H1 (cell line): ENCODE data around the gene SLC26A6. TPM values are rescaled to one million over a fixed set of nuclear protein-coding genes. Genes with fewer than 3 reads are reported as not detected.

Source experiments
- CTCF ChIA-PET: fragments of 300-600 bp; sonication (Branson Sonifier 250); formaldehyde crosslinking; loops from one replicate; lab custom pipeline; 2021; ENCODE audit not compliant: partially characterized antibody; lab: Charles Lee
- POLR2A ChIA-PET: fragments of 300-600 bp; sonication (Branson Sonifier 250); formaldehyde crosslinking; loops from one replicate; lab custom pipeline; 2021; ENCODE audit warnings: inconsistent platforms; ENCODE audit not compliant: partially characterized antibody; lab: Charles Lee
- DNase-seq, 2 experiments: peaks; one replicate each; pipeline versions ENCODE4 v3.0.0 to v3.0.0-alpha.2; 2010 to 2022; ENCODE audit warnings: low spot score in 2 of 2, low read depth in 1 of 2, mixed read lengths in 1 of 2
- FAIRE-seq: peaks from 2 replicates; lab custom pipeline; 2011; peaks lifted over from hg19 to GRCh38; lab: Jason Lieb, UNC
- H2AFZ ChIP-seq: 2 replicates; pipeline ENCODE4 v1.8.1; 2012; ENCODE audit warnings: low read length, inconsistent platforms
- H2AK5ac ChIP-seq: 2 replicates; pipeline ENCODE4 v1.6.1; 2013; ENCODE audit warnings: low read depth, low read length
- H2BK120ac ChIP-seq: replicated peaks from 2 replicates; pipeline ENCODE3; 2013; ENCODE audit warnings: low read depth, low read length, inconsistent platforms
- H2BK12ac ChIP-seq: 2 replicates; pipeline ENCODE4 v1.6.1; 2013; ENCODE audit warnings: low read depth, low read length
- H2BK15ac ChIP-seq: 2 replicates; pipeline ENCODE4 v1.6.1; 2013; ENCODE audit warnings: low read length
- H2BK20ac ChIP-seq: 2 replicates; pipeline ENCODE4 v1.6.1; 2013; ENCODE audit warnings: low read length
- H2BK5ac ChIP-seq: 2 replicates; pipeline ENCODE4 v1.6.1; 2013; ENCODE audit warnings: low read depth, low read length
- H3K14ac ChIP-seq: 2 replicates; pipeline ENCODE4 v1.6.1; 2013; ENCODE audit warnings: inconsistent platforms; ENCODE audit not compliant: insufficient read length
- H3K18ac ChIP-seq: 2 replicates; pipeline ENCODE4 v1.6.1; 2013; ENCODE audit warnings: low read length; ENCODE audit errors: extremely low read depth
- H3K23ac ChIP-seq: 2 replicates; pipeline ENCODE4 v1.6.1; 2013; ENCODE audit warnings: inconsistent platforms; ENCODE audit not compliant: insufficient read length
- H3K23me2 ChIP-seq: 2 replicates; pipeline ENCODE4 v1.6.1; 2013; ENCODE audit warnings: low read depth, low read length
- H3K27ac ChIP-seq: 2 replicates; pipeline ENCODE4 v1.6.1; 2011; ENCODE audit warnings: low read depth, low read length, inconsistent platforms
- H3K27me3 ChIP-seq, 4 experiments: replicated peaks in 1 of 4; 1 replicate in 1 of 4; 2 replicates in 3 of 4; pipeline versions ENCODE4 v1.6.1 to v1.8.1; 2011 to 2013; ENCODE audit warnings: low read length in 3 of 4, mild to moderate bottlenecking in 3 of 4, inconsistent platforms in 2 of 4, mixed read lengths in 2 of 4, moderate library complexity in 1 of 4; ENCODE audit not compliant: control insufficient read depth in 3 of 4, insufficient read depth in 3 of 4; ENCODE audit errors: extremely low read depth in 1 of 4
- H3K36me3 ChIP-seq, 4 experiments: 2 replicates each; pipeline versions ENCODE4 v1.6.1 to v1.8.1; 2011 to 2013; ENCODE audit warnings: mild to moderate bottlenecking in 4 of 4, low read length in 3 of 4, moderate library complexity in 2 of 4, control low read depth in 1 of 4, inconsistent platforms in 1 of 4; ENCODE audit not compliant: insufficient read depth in 4 of 4, control insufficient read depth in 2 of 4
- H3K4ac ChIP-seq: replicated peaks from 2 replicates; pipeline ENCODE3; 2013; ENCODE audit warnings: low read length, low read depth, mixed read lengths, inconsistent platforms; ENCODE audit not compliant: insufficient read length
- H3K4me1 ChIP-seq, 4 experiments: replicated peaks in 1 of 4; 1 replicate in 1 of 4; 2 replicates in 3 of 4; pipeline versions ENCODE4 v1.6.1 to v1.8.1; 2011 to 2013; ENCODE audit warnings: low read length in 3 of 4, inconsistent platforms in 2 of 4, mixed read lengths in 1 of 4; ENCODE audit not compliant: insufficient read depth in 4 of 4, control insufficient read depth in 3 of 4
- H3K4me2 ChIP-seq, 2 experiments: 2 replicates each; pipeline versions ENCODE4 v1.6.1 to v1.8.1; 2011 to 2013; ENCODE audit warnings: low read depth in 2 of 2, low read length in 2 of 2, control low read depth in 1 of 2, inconsistent platforms in 1 of 2, mild to moderate bottlenecking in 1 of 2; ENCODE audit not compliant: insufficient read depth in 1 of 2
- H3K4me3 ChIP-seq, 4 experiments: fragments of 200-600, 300-600 bp in 1 of 4; sonication (generic), shearing (Covaris generic), sonication (Bioruptor Twin) in 1 of 4; 2 replicates each; pipeline versions ENCODE4 v1.5.1 to v1.8.1; 2011 to 2016; ENCODE audit warnings: low read length in 4 of 4, low read depth in 3 of 4, control low read depth in 2 of 4, inconsistent platforms in 2 of 4, mild to moderate bottlenecking in 2 of 4, mixed read lengths in 1 of 4, moderate library complexity in 1 of 4; ENCODE audit not compliant: insufficient read depth in 2 of 4; ENCODE audit errors: extremely low read depth in 1 of 4
- H3K56ac ChIP-seq: replicated peaks from 2 replicates; pipeline ENCODE3; 2013; ENCODE audit warnings: low read depth, mild to moderate bottlenecking, mixed read lengths, low read length, inconsistent platforms; ENCODE audit not compliant: insufficient read length
- H3K79me1 ChIP-seq: 2 replicates; pipeline ENCODE4 v1.6.1; 2013; ENCODE audit warnings: low read depth, low read length, control low read depth
- H3K79me2 ChIP-seq, 2 experiments: 2 replicates each; pipeline versions ENCODE4 v1.6.1 to v1.8.1; 2012 to 2013; ENCODE audit warnings: low read length in 2 of 2, mild to moderate bottlenecking in 2 of 2, inconsistent platforms in 1 of 2; ENCODE audit not compliant: insufficient read depth in 2 of 2, control insufficient read depth in 1 of 2
- H3K9ac ChIP-seq, 4 experiments: replicated peaks in 1 of 4; 1 replicate in 1 of 4; 2 replicates in 3 of 4; pipeline versions ENCODE4 v1.6.1 to v1.8.1; 2011 to 2013; ENCODE audit warnings: low read depth in 3 of 4, low read length in 3 of 4, control low read depth in 2 of 4, mild to moderate bottlenecking in 2 of 4, moderate library complexity in 2 of 4, inconsistent platforms in 1 of 4; ENCODE audit errors: extremely low read depth in 1 of 4
- H3K9me3 ChIP-seq, 2 experiments: 2 replicates each; pipeline versions ENCODE4 v1.6.1 to v1.8.1; 2012 to 2013; ENCODE audit warnings: mild to moderate bottlenecking in 2 of 2, moderate library complexity in 2 of 2, control low read depth in 1 of 2, inconsistent platforms in 1 of 2, low read depth in 1 of 2, low read length in 1 of 2, mixed read lengths in 1 of 2; ENCODE audit not compliant: insufficient read depth in 2 of 2
- H4K20me1 ChIP-seq, 2 experiments: replicated peaks in 1 of 2; 2 replicates each; pipeline versions ENCODE3 to v1.8.1; 2011 to 2013; ENCODE audit warnings: inconsistent platforms in 2 of 2, low read length in 2 of 2, mild to moderate bottlenecking in 1 of 2; ENCODE audit not compliant: insufficient read depth in 2 of 2, control insufficient read depth in 1 of 2
- H4K5ac ChIP-seq: 2 replicates; pipeline ENCODE4 v1.6.1; 2013; ENCODE audit warnings: low read length, low read depth, mixed read lengths, inconsistent platforms; ENCODE audit not compliant: insufficient read length
- H4K8ac ChIP-seq: 2 replicates; pipeline ENCODE4 v1.8.0; 2013; ENCODE audit warnings: mild to moderate bottlenecking, moderate library complexity, low read length, inconsistent platforms; ENCODE audit not compliant: insufficient read depth; ENCODE audit errors: extremely low read depth
- H4K91ac ChIP-seq: replicated peaks from 2 replicates; pipeline ENCODE3; 2013; ENCODE audit warnings: low read length, mixed read lengths, inconsistent platforms; ENCODE audit not compliant: insufficient read length
- BCL11A ChIP-seq, 2 experiments: IDR thresholded peaks; one replicate each; pipeline ENCODE4 v1.6.1; 2011; ENCODE audit warnings: low read depth in 2 of 2, low read length in 2 of 2, mild to moderate bottlenecking in 2 of 2
- CBX8 ChIP-seq: fragments of 300-800, 300-1000 bp; sonication (generic); IDR thresholded peaks from 2 replicates; pipeline ENCODE4 v1.7.1; 2016; ENCODE audit warnings: low read depth, low read length, borderline replicate concordance
- KDM4A ChIP-seq: IDR thresholded peaks from one replicate; pipeline ENCODE4 v1.7.1; 2012; ENCODE audit warnings: low read depth, mild to moderate bottlenecking, moderate library complexity, low read length, inconsistent platforms; ENCODE audit not compliant: severe bottlenecking
- MAFK ChIP-seq: IDR thresholded peaks from 2 replicates; pipeline ENCODE4 v1.6.1; 2012; ENCODE audit warnings: low read depth, mild to moderate bottlenecking, improper control_type of control experiment, low read length
- RBBP5 ChIP-seq: IDR thresholded peaks from 2 replicates; pipeline ENCODE4 v1.7.1; 2012; ENCODE audit warnings: low read depth, mild to moderate bottlenecking, inconsistent platforms, low read length, moderate library complexity, borderline replicate concordance
- SIX5 ChIP-seq: IDR thresholded peaks from 2 replicates; pipeline ENCODE4 v1.6.1; 2011; ENCODE audit warnings: mild to moderate bottlenecking, low read depth, low read length
- TEAD4 ChIP-seq: IDR thresholded peaks from 2 replicates; pipeline ENCODE4 v1.6.1; 2012; ENCODE audit warnings: low read depth, low read length, inconsistent platforms, mixed read lengths
- USF2 ChIP-seq: IDR thresholded peaks from 2 replicates; pipeline ENCODE4 v1.6.1; 2011; ENCODE audit warnings: low read length, improper control_type of control experiment
- WGBS, 2 experiments: shearing (Covaris generic) in 1 of 2; methylation state at CpG; one replicate each; pipeline versions ENCODE4 v1.1.6 to v1.1.7; 2013 to 2015; ENCODE audit warnings: low lambda C conversion rate in 2 of 2, mixed read lengths in 2 of 2, inconsistent platforms in 1 of 2, low coverage in 1 of 2, missing lambda C conversion rate in 1 of 2; ENCODE audit not compliant: insufficient replicate concordance in 2 of 2, insufficient coverage in 1 of 2, insufficient read length in 1 of 2; ENCODE audit errors: extremely low coverage in 1 of 2, missing lambda C conversion rate in 1 of 2; 5-methylcytosine and 5-hydroxymethylcytosine counted together
- polyA plus RNA-seq, 7 experiments: library from polyadenylated mRNA; depleted of rRNA in 3 of 7; stranded (reverse) in 5 of 7; unstranded in 2 of 7; fragments of >200 nt in 5 of 7; fragments of 200-250 nt in 2 of 7; gene quantifications; 1 replicate in 5 of 7; 2 replicates in 1 of 7; 4 replicates in 1 of 7; pipeline versions ENCODE4 v1.2.1 to v1.2.3, GENCODE V29; 2011 to 2013; ENCODE audit warnings: missing spikeins in 2 of 7, mixed read lengths in 2 of 7
- total RNA-seq: library from RNA; stranded (reverse); fragmentation: NEBNext Ultra II Directional; extraction: Animal tissue kit (Norgen Biotek cat#: 25700); gene quantifications from 2 replicates; pipeline ENCODE4 v1.2.1, GENCODE V29; 2021

Gene SLC26A6
- total and polyA plus RNA-seq, 2 of the 8 experiments (the other 6 are each of a cell fraction or from before 2014, with no cell fraction given) = 50.4 to 58.0 TPM

GRCh38 chr3:48621461-48621869, 13.8 kb downstream of the SLC26A6 start, which contains the start of gene TMEM89:
Gene TMEM89, minus strand, starts transcription at chr3:48621769. Its CDS starts 13 bp downstream, at chr3:48621756.
- FAIRE-seq (no peak), DNase-seq (no peak)
- no peak within 1 kb of the TSS for H3K14ac ChIP-seq
- H3K23me2 ChIP-seq = no peaks in the 10 kb centered on the region
- 97% methylated on average over 19 of the region's 19 CpGs; no CpG with 5 or more reads in 1 of the 2 experiments for WGBS, 2 experiments
- H3K4ac ChIP-seq = no peak within 1 kb of the TSS
- ChIA-PET POLR2A (interaction anchor here (0.6 to 7.9 kb wide), 4 partner anchors 10 to 33 kb away, joined by 3 to 75 read pairs (median 37); partner anchors contain the start of genes SLC26A6 and UQCRC1), CTCF (interaction anchor here (0.6 to 3.0 kb wide), 7 partner anchors 10 to 154 kb away, joined by 3 to 16 read pairs (median 3); partner anchors contain the start of gene SLC26A6)
- no peak within 1 kb of the TSS for H3K23ac ChIP-seq
- no peak within 1 kb of the TSS for H4K5ac ChIP-seq
- H3K9ac ChIP-seq = no peak within 1 kb of the TSS
- H4K91ac ChIP-seq = no peak within 1 kb of the TSS
- no peak within 1 kb of the TSS for H2AK5ac ChIP-seq
- H3K56ac ChIP-seq = no peak within 1 kb of the TSS
- H2BK5ac ChIP-seq = no peak within 1 kb of the TSS
- no peak within 1 kb of the TSS for H2AFZ ChIP-seq
- no peaks in the 10 kb centered on the region for H3K9me3 ChIP-seq
- no peaks in the 10 kb centered on the region for H3K79me2 ChIP-seq
- H3K4me3 ChIP-seq = no peak within 1 kb of the TSS
- no peak within 1 kb of the TSS for H3K27ac ChIP-seq
- no peaks in the 10 kb centered on the region for H3K79me1 ChIP-seq
- H2BK20ac ChIP-seq = no peak within 1 kb of the TSS
- H3K36me3 ChIP-seq = peaks cover 0 to 18% (median 0%) of the 10 kb centered on the region in 4 experiments; a peak in 4 of 8 replicates
- H4K20me1 ChIP-seq = peaks cover 0 to 10% of the 10 kb centered on the region in 2 experiments
- no peak within 1 kb of the TSS for H2BK15ac ChIP-seq
- no peak within 1 kb of the TSS for H3K18ac ChIP-seq
- H4K8ac ChIP-seq = no peak within 1 kb of the TSS; the same call in 1 of the 2 replicates
- TF ChIP-seq TEAD4 (no peak), KDM4A (no peak), MAFK (no peak), CBX8 (no peak), BCL11A (IDR thresholded peaks at IDR 0.05; ENCODE audit: low read depth in 2 of 2, low read length in 2 of 2) (no peak), USF2 (no peak), RBBP5 (no peak), SIX5 (no peak)
- peaks cover 0 to 6% (median 3%) of the 10 kb centered on the region in 4 experiments; a peak in 3 of 7 replicates for H3K4me1 ChIP-seq
- H2BK12ac ChIP-seq = no peak within 1 kb of the TSS
- no peak within 1 kb of the TSS for H2BK120ac ChIP-seq
- H3K4me2 ChIP-seq = no peak within 1 kb of the TSS
- H3K27me3 ChIP-seq = no peaks in the 10 kb centered on the region
